Measurements from ENCODE around the gene GALNT16. TPM values are rescaled to one million over a fixed set of nuclear protein-coding genes. Genes with fewer than 3 reads are reported as not detected.

Gene GALNT16
- total and polyA plus RNA-seq, 4 donors = 6.5 to 16.1 (median 8.9) TPM

- H3K4me3 ChIP-seq (ENCODE audit: low read length in 2 of 2) = no peak overlapping the region
- no peak for ATAC-seq (ENCODE audit: low FRiP score)
- WGBS, 2 donors = 68 to 71% methylated on average over 11 of the region's 11 CpGs
These were observed 94.6 kb downstream of the GALNT16 start for GRCh38 chr14:69354383-69355153.

GRCh38 chr14:69355154-69355597 lies 95.2 kb downstream of the GALNT16 start:
- H3K4me3 ChIP-seq (ENCODE audit: low read length in 2 of 2) = no peak overlapping the region
- no peaks in the 10 kb centered on the region for H3K36me3 ChIP-seq (ENCODE audit: control insufficient read depth in 1 of 2, insufficient read depth in 2 of 2, low read length in 1 of 2)
- 42 to 55% methylated on average over 6 of the region's 6 CpGs for WGBS, 2 donors
- H3K27me3 ChIP-seq (ENCODE audit: control insufficient read depth in 1 of 2, insufficient read depth in 2 of 2, low read length in 1 of 2) = no peaks in the 10 kb centered on the region
- H3K27ac ChIP-seq (ENCODE audit: low read depth in 1 of 2, low read length in 2 of 2) = peak overlapping the region; percentile 34 to 83
- H3K9me3 ChIP-seq (ENCODE audit: control insufficient read depth, low read length) = no peaks in the 10 kb centered on the region
- peak; percentile 36 for ATAC-seq (ENCODE audit: low FRiP score)
- intact Hi-C loops (cut with DNase I) = loop anchor here (5.0 to 10.0 kb wide), 2 partner anchors 90 to 113 kb away; partner anchors contain the start of gene GALNT16 (in 1 of the 2)
- no peak for DNase-seq
- H3K4me1 ChIP-seq (ENCODE audit: control insufficient read depth in 1 of 2, insufficient read depth in 2 of 2, low read length in 2 of 2) = no peaks in the 10 kb centered on the region

More at GRCh38 chr14:69354383-69355153, 94.6 kb downstream of the GALNT16 start:
- Histone ChIP-seq H3K27me3 (ENCODE audit: control insufficient read depth in 1 of 2, insufficient read depth in 2 of 2, low read length in 1 of 2) (no peaks in the 10 kb centered on the region), H3K4me1 (ENCODE audit: control insufficient read depth in 1 of 2, insufficient read depth in 2 of 2, low read length in 2 of 2) (no peaks in the 10 kb centered on the region), H3K27ac (ENCODE audit: low read depth in 1 of 2, low read length in 2 of 2) (no peak overlapping the region), H3K9me3 (ENCODE audit: control insufficient read depth, low read length) (no peaks in the 10 kb centered on the region), H3K36me3 (ENCODE audit: control insufficient read depth in 1 of 2, insufficient read depth in 2 of 2, low read length in 1 of 2) (no peaks in the 10 kb centered on the region)
- intact Hi-C loops (cut with DNase I) = loop anchor here (5.0 to 10.0 kb wide), 2 partner anchors 90 to 112 kb away; partner anchors contain the start of gene GALNT16 (in 1 of the 2)
- no peak for DNase-seq

GRCh38 chr14:69355607-69356281 lies 95.8 kb downstream of the GALNT16 start:
- 5 to 8% methylated on average over 6 of the region's 6 CpGs for WGBS, 2 donors
- no peak overlapping the region for H3K4me3 ChIP-seq (ENCODE audit: low read length in 2 of 2)
- no peaks in the 10 kb centered on the region for H3K9me3 ChIP-seq (ENCODE audit: control insufficient read depth, low read length)
- peak overlapping the region; percentile 34 to 83 for H3K27ac ChIP-seq (ENCODE audit: low read depth in 1 of 2, low read length in 2 of 2)
- no peaks in the 10 kb centered on the region for H3K36me3 ChIP-seq (ENCODE audit: control insufficient read depth in 1 of 2, insufficient read depth in 2 of 2, low read length in 1 of 2)
- H3K27me3 ChIP-seq (ENCODE audit: control insufficient read depth in 1 of 2, insufficient read depth in 2 of 2, low read length in 1 of 2) = no peaks in the 10 kb centered on the region
- peak; percentile 73 for ATAC-seq (ENCODE audit: low FRiP score)
- intact Hi-C loops (cut with DNase I) = loop anchor here (5.0 to 10.0 kb wide), 2 partner anchors 91 to 113 kb away; partner anchors contain the start of gene GALNT16 (in 1 of the 2)
- H3K4me1 ChIP-seq (ENCODE audit: control insufficient read depth in 1 of 2, insufficient read depth in 2 of 2, low read length in 2 of 2) = no peaks in the 10 kb centered on the region
- peak in 1 of 2 donors; percentile 74 for DNase-seq

GRCh38 chr14:69356903-69357543 lies 97.1 kb downstream of the GALNT16 start:
- no peak for DNase-seq
- H3K9me3 ChIP-seq (ENCODE audit: control insufficient read depth, low read length) = no peaks in the 10 kb centered on the region
- no peaks in the 10 kb centered on the region for H3K27me3 ChIP-seq (ENCODE audit: control insufficient read depth in 1 of 2, insufficient read depth in 2 of 2, low read length in 1 of 2)
- H3K4me1 ChIP-seq (ENCODE audit: control insufficient read depth in 1 of 2, insufficient read depth in 2 of 2, low read length in 2 of 2) = no peaks in the 10 kb centered on the region
- ATAC-seq (ENCODE audit: low FRiP score) = no peak
- intact Hi-C loops (cut with DNase I) = loop anchor here (5.0 to 10.0 kb wide), 2 partner anchors 92 to 115 kb away; partner anchors contain the start of gene GALNT16 (in 1 of the 2)
- H3K4me3 ChIP-seq (ENCODE audit: low read length in 2 of 2) = no peak overlapping the region
- 84% methylated on average over 7 of the region's 7 CpGs for WGBS, 2 donors
- no peak overlapping the region for H3K27ac ChIP-seq (ENCODE audit: low read depth in 1 of 2, low read length in 2 of 2)
- H3K36me3 ChIP-seq (ENCODE audit: control insufficient read depth in 1 of 2, insufficient read depth in 2 of 2, low read length in 1 of 2) = no peaks in the 10 kb centered on the region

GRCh38 chr14:69357544-69358200 lies 97.7 kb downstream of the GALNT16 start:
- Histone ChIP-seq H3K9me3 (ENCODE audit: control insufficient read depth, low read length) (no peaks in the 10 kb centered on the region), H3K4me3 (ENCODE audit: low read length in 2 of 2) (no peak overlapping the region), H3K4me1 (ENCODE audit: control insufficient read depth in 1 of 2, insufficient read depth in 2 of 2, low read length in 2 of 2) (no peaks in the 10 kb centered on the region), H3K27ac (ENCODE audit: low read depth in 1 of 2, low read length in 2 of 2) (no peak overlapping the region), H3K27me3 (ENCODE audit: control insufficient read depth in 1 of 2, insufficient read depth in 2 of 2, low read length in 1 of 2) (no peaks in the 10 kb centered on the region), H3K36me3 (ENCODE audit: control insufficient read depth in 1 of 2, insufficient read depth in 2 of 2, low read length in 1 of 2) (no peaks in the 10 kb centered on the region)
- 93 to 95% methylated on average over 7 of the region's 7 CpGs for WGBS, 2 donors
- intact Hi-C loops (cut with DNase I) = loop anchor here (5.0 to 10.0 kb wide), 2 partner anchors 93 to 115 kb away; partner anchors contain the start of gene GALNT16 (in 1 of the 2)
- DNase-seq (no peak), ATAC-seq (ENCODE audit: low FRiP score) (no peak)

GRCh38 chr14:69358233-69358963 lies 98.4 kb downstream of the GALNT16 start:
- no peak overlapping the region for H3K27ac ChIP-seq (ENCODE audit: low read depth in 1 of 2, low read length in 2 of 2)
- H3K36me3 ChIP-seq (ENCODE audit: control insufficient read depth in 1 of 2, insufficient read depth in 2 of 2, low read length in 1 of 2) = no peaks in the 10 kb centered on the region
- ATAC-seq (ENCODE audit: low FRiP score) (no peak), DNase-seq (no peak)
- WGBS, 2 donors = 75 to 88% methylated on average over 12 of the region's 12 CpGs
- no peaks in the 10 kb centered on the region for H3K4me1 ChIP-seq (ENCODE audit: control insufficient read depth in 1 of 2, insufficient read depth in 2 of 2, low read length in 2 of 2)
- no peak overlapping the region for H3K4me3 ChIP-seq (ENCODE audit: low read length in 2 of 2)
- no peaks in the 10 kb centered on the region for H3K9me3 ChIP-seq (ENCODE audit: control insufficient read depth, low read length)
- intact Hi-C loops (cut with DNase I) = loop anchor here (5.0 to 10.0 kb wide), 2 partner anchors 94 to 116 kb away; partner anchors contain the start of gene GALNT16 (in 1 of the 2)
- H3K27me3 ChIP-seq (ENCODE audit: control insufficient read depth in 1 of 2, insufficient read depth in 2 of 2, low read length in 1 of 2) = no peaks in the 10 kb centered on the region

- 94 to 96% methylated on average over 3 of the region's 3 CpGs for WGBS, 2 donors
- Histone ChIP-seq H3K36me3 (ENCODE audit: control insufficient read depth in 1 of 2, insufficient read depth in 2 of 2, low read length in 1 of 2) (no peaks in the 10 kb centered on the region), H3K4me1 (ENCODE audit: control insufficient read depth in 1 of 2, insufficient read depth in 2 of 2, low read length in 2 of 2) (no peaks in the 10 kb centered on the region), H3K4me3 (ENCODE audit: low read length in 2 of 2) (no peak overlapping the region), H3K27ac (ENCODE audit: low read depth in 1 of 2, low read length in 2 of 2) (no peak overlapping the region), H3K27me3 (ENCODE audit: control insufficient read depth in 1 of 2, insufficient read depth in 2 of 2, low read length in 1 of 2) (no peaks in the 10 kb centered on the region), H3K9me3 (ENCODE audit: control insufficient read depth, low read length) (no peaks in the 10 kb centered on the region)
- DNase-seq = no peak
- intact Hi-C loops (cut with DNase I) = loop anchor here (5.0 to 10.0 kb wide), 2 partner anchors 94 to 117 kb away; partner anchors contain the start of gene GALNT16 (in 1 of the 2)
- no peak for ATAC-seq (ENCODE audit: low FRiP score)
These were observed 99.0 kb downstream of the GALNT16 start for GRCh38 chr14:69358966-69359365.
